Right lobe of liver (tissue), 6 donors: Measurements from ENCODE around the gene MAGI1. TPM values are rescaled to one million over a fixed set of nuclear protein-coding genes. Genes with fewer than 3 reads are reported as not detected.

Source experiments
- ATAC-seq, 4 donors: fragments of 200-7000 bp; cut with Tn5 transposase; one replicate each; pipeline ENCODE4 v1.9.1; 2020; ENCODE audit warnings: mild to moderate bottlenecking in 4 of 4, moderate library complexity in 4 of 4
- DNase-seq, 3 donors: peaks; one replicate each; pipeline ENCODE4 v3.0.0-alpha.2; 2020
- H3K27ac ChIP-seq, 3 donors: fragments of 200-600 bp; one replicate each; pipeline ENCODE4 v1.8.0; 2022
- H3K27me3 ChIP-seq, 2 donors: fragments of 200-600 bp; one replicate each; pipeline ENCODE4 v1.8.0; 2022
- H3K36me3 ChIP-seq, 4 donors: fragments of 200-600 bp; sonication (generic) in 1 of 4; one replicate each; pipeline versions ENCODE4 v1.5.1 to v1.8.0; 2017 to 2022; ENCODE audit warnings: control low read depth in 1 of 4
- H3K4me1 ChIP-seq, 4 donors: fragments of 200-600 bp; sonication (generic) in 1 of 4; one replicate each; pipeline versions ENCODE4 v1.5.1 to v1.8.0; 2017 to 2022; ENCODE audit warnings: control low read depth in 1 of 4
- H3K4me3 ChIP-seq, 3 donors: fragments of 200-600 bp; one replicate each; pipeline ENCODE4 v1.8.0; 2022
- H3K9me3 ChIP-seq, 4 donors: fragments of 200-600 bp; sonication (generic) in 1 of 4; one replicate each; pipeline versions ENCODE4 v1.5.1 to v1.8.0; 2017 to 2022; ENCODE audit warnings: control low read depth in 1 of 4
- CTCF ChIP-seq, 4 donors: fragments of 200-600 bp in 3 of 4; fragments of 450-650 bp in 1 of 4; IDR thresholded peaks; one replicate each; pipeline versions ENCODE4 v1.5.1 to v1.8.0; 2016 to 2022; ENCODE audit warnings: antibody characterized with exemption in 4 of 4, mild to moderate bottlenecking in 2 of 4
- POLR2A ChIP-seq: fragments of 450-650 bp; IDR thresholded peaks from one replicate; pipeline ENCODE4 v1.6.1; 2017; ENCODE audit warnings: antibody characterized with exemption, mild to moderate bottlenecking
- WGBS: methylation state at CpG from one replicate; pipeline ENCODE4 v1.1.6; 2018; ENCODE audit warnings: low coverage, low lambda C conversion rate; ENCODE audit not compliant: insufficient coverage; ENCODE audit errors: missing lambda C conversion rate; 5-methylcytosine and 5-hydroxymethylcytosine counted together
- intact Hi-C, 2 donors: fragments of 100-400 bp; cut with DNase I; formaldehyde crosslinking; loops; one replicate each; pipeline versions ENCODE4 v1.11.2 to v1.14.1; 2022
- total RNA-seq, 6 experiments: library from RNA; depleted of rRNA in 2 of 6; stranded (reverse); fragments of >200 nt in 2 of 6; fragmentation: NEBNext Ultra II Directional in 3 of 6; extraction: Animal tissue kit (Norgen Biotek cat#: 25700) in 3 of 6; gene quantifications; one replicate each; pipeline versions ENCODE4 v1.1.0 to v1.2.4, GENCODE V29; 2016 to 2023
- donor health status: DM: no; HTN: yes; CAD: no.
- donor health status: DM: no; HTN: no; CAD: no.
- donor health status: DM: no; HTN: no; CAD: no.
- donor health status: DM: no; HTN: yes; CAD: no.
- donor health status: DM: no; HTN: yes; CAD: no.

Gene MAGI1
- total RNA-seq, 6 experiments from 2014 or later = 22.6 to 37.7 (median 26.9) TPM

GRCh38 chr3:66010739-66011655, 27.7 kb downstream of the MAGI1 start:
- H3K4me3 ChIP-seq = peak overlapping the region; percentile 8 to 17 (median 10)
- H3K27ac ChIP-seq = peak overlapping the region; percentile 75 to 86 (median 85)
- TF ChIP-seq CTCF (IDR thresholded peaks at IDR 0.05) (no peak), POLR2A (no peak)
- no peaks in the 10 kb centered on the region for H3K27me3 ChIP-seq
- DNase-seq = peak in 2 of 3 donors; percentile 65 to 80
- H3K9me3 ChIP-seq = no peaks in the 10 kb centered on the region
- WGBS = 35% methylated on average over 10 of the region's 10 CpGs
- intact Hi-C loops = no loop called here
- peak; percentile 81 to 94 (median 89) for ATAC-seq
- H3K4me1 ChIP-seq = peaks cover 0 to 43% (median 20%) of the 10 kb centered on the region in 4 donors
- H3K36me3 ChIP-seq = no peaks in the 10 kb centered on the region

- intact Hi-C loops = no loop called here
- DNase-seq (no peak), ATAC-seq (peak; percentile 40 to 63 (median 56))
- Histone ChIP-seq H3K27me3 (no peaks in the 10 kb centered on the region), H3K4me1 (peaks cover 0 to 43% (median 20%) of the 10 kb centered on the region in 4 donors), H3K27ac (peak overlapping the region; percentile 75 to 86 (median 85)), H3K4me3 (peak overlapping the region in 2 of 3 donors; percentile 0 to 17), H3K9me3 (no peaks in the 10 kb centered on the region), H3K36me3 (no peaks in the 10 kb centered on the region)
- WGBS = 27% methylated on average over 4 of the region's 4 CpGs
- TF ChIP-seq CTCF (IDR thresholded peaks at IDR 0.05) (no peak), POLR2A (no peak)
Observed at GRCh38 chr3:66010348-66010738, 28.4 kb downstream of the MAGI1 start.

- intact Hi-C loops = no loop called here
- no peak overlapping the region for H3K27ac ChIP-seq
- no peaks in the 10 kb centered on the region for H3K27me3 ChIP-seq
- DNase-seq (no peak), ATAC-seq (no peak)
- no peaks in the 10 kb centered on the region for H3K9me3 ChIP-seq
- H3K4me1 ChIP-seq = peaks cover 0 to 27% (median 13%) of the 10 kb centered on the region in 4 donors
- H3K36me3 ChIP-seq = no peaks in the 10 kb centered on the region
- no peak overlapping the region for H3K4me3 ChIP-seq
- 93% methylated on average over 5 of the region's 7 CpGs for WGBS
- TF ChIP-seq CTCF (IDR thresholded peaks at IDR 0.05) (no peak), POLR2A (no peak)
Observed at GRCh38 chr3:66004244-66004643, 34.5 kb downstream of the MAGI1 start.

- intact Hi-C loops = no loop called here
- WGBS = 83% methylated on average over 3 of the region's 3 CpGs
- DNase-seq = no peak
- no peak for ATAC-seq
- Histone ChIP-seq H3K4me1 (peaks cover 0 to 34% (median 18%) of the 10 kb centered on the region in 4 donors), H3K27ac (peak overlapping the region in 1 of 3 donors; percentile 5), H3K27me3 (no peaks in the 10 kb centered on the region), H3K4me3 (no peak overlapping the region), H3K36me3 (no peaks in the 10 kb centered on the region), H3K9me3 (no peaks in the 10 kb centered on the region)
- TF ChIP-seq CTCF (IDR thresholded peaks at IDR 0.05) (no peak), POLR2A (no peak)
Observed at GRCh38 chr3:66001626-66002025, 37.1 kb downstream of the MAGI1 start.
